Liver (tissue), 9 donors: Measurements from ENCODE around the gene IRX3. TPM values are rescaled to one million over a fixed set of nuclear protein-coding genes. Genes with fewer than 3 reads are reported as not detected.

Experiments
- DNase-seq: peaks from one replicate; pipeline ENCODE4 v3.0.0-alpha.2; 2017; ENCODE audit warnings: low spot score
- H3K27ac ChIP-seq, 2 donors: one replicate each; pipeline ENCODE4 v1.7.0; 2013; ENCODE audit warnings: inconsistent platforms in 2 of 2, low read length in 2 of 2, control low read depth in 1 of 2, low read depth in 1 of 2, mild to moderate bottlenecking in 1 of 2
- H3K27me3 ChIP-seq, 4 donors: one replicate each; pipeline versions ENCODE4 v1.6.1 to v1.7.0; 2013; ENCODE audit warnings: low read length in 3 of 4, inconsistent platforms in 1 of 4, mild to moderate bottlenecking in 1 of 4, moderate library complexity in 1 of 4; ENCODE audit not compliant: control insufficient read depth in 4 of 4, insufficient read depth in 4 of 4
- H3K36me3 ChIP-seq, 4 donors: one replicate each; pipeline versions ENCODE4 v1.6.1 to v1.7.0; 2013; ENCODE audit warnings: low read length in 3 of 4, mild to moderate bottlenecking in 3 of 4, low read depth in 1 of 4, moderate library complexity in 1 of 4; ENCODE audit not compliant: control insufficient read depth in 4 of 4, insufficient read depth in 3 of 4
- H3K4me1 ChIP-seq, 4 donors: one replicate each; pipeline versions ENCODE4 v1.6.1 to v1.7.0; 2013; ENCODE audit warnings: low read length in 3 of 4, mild to moderate bottlenecking in 3 of 4, moderate library complexity in 1 of 4; ENCODE audit not compliant: control insufficient read depth in 4 of 4, insufficient read depth in 4 of 4
- H3K4me3 ChIP-seq, 3 donors: one replicate each; pipeline versions ENCODE4 v1.6.1 to v1.7.0; 2013; ENCODE audit warnings: low read length in 3 of 3, control low read depth in 1 of 3, low read depth in 1 of 3, mild to moderate bottlenecking in 1 of 3
- H3K9ac ChIP-seq, 2 donors: one replicate each; pipeline ENCODE4 v1.7.0; 2013; ENCODE audit warnings: low read length in 2 of 2, mild to moderate bottlenecking in 2 of 2, moderate library complexity in 2 of 2, control low read depth in 1 of 2, low read depth in 1 of 2
- H3K9me3 ChIP-seq, 4 donors: one replicate each; pipeline versions ENCODE4 v1.6.1 to v1.7.0; 2013; ENCODE audit warnings: low read length in 3 of 4; ENCODE audit not compliant: control insufficient read depth in 4 of 4
- FOXA1 ChIP-seq: IDR thresholded peaks from 2 replicates; pipeline ENCODE4 v1.6.1; 2016; ENCODE audit warnings: antibody characterized with exemption
- FOXA2 ChIP-seq: IDR thresholded peaks from 2 replicates; pipeline ENCODE4 v1.6.1; 2016; ENCODE audit warnings: antibody characterized with exemption
- HNF4A ChIP-seq, 2 donors: conservative IDR thresholded peaks; 2 replicates each; pipeline ENCODE4 v1.6.1; 2016; ENCODE audit warnings: antibody characterized with exemption in 2 of 2, mild to moderate bottlenecking in 2 of 2
- JUND ChIP-seq, 2 donors: IDR thresholded peaks; 2 replicates each; pipeline ENCODE4 v1.6.1; 2016; ENCODE audit warnings: antibody characterized with exemption in 2 of 2
- NR2F2 ChIP-seq: IDR thresholded peaks from 2 replicates; pipeline ENCODE4 v1.6.1; 2016; ENCODE audit warnings: antibody characterized with exemption
- RXRA ChIP-seq, 2 donors: IDR thresholded peaks; 2 replicates each; pipeline ENCODE4 v1.6.1; 2017 to 2018; ENCODE audit warnings: antibody characterized with exemption in 2 of 2, mild to moderate bottlenecking in 1 of 2
- SP1 ChIP-seq: IDR thresholded peaks from 2 replicates; pipeline ENCODE4 v1.6.1; 2018; ENCODE audit warnings: antibody characterized with exemption, mild to moderate bottlenecking
- TAF1 ChIP-seq: conservative IDR thresholded peaks from 2 replicates; pipeline ENCODE4 v1.6.1; 2016; ENCODE audit warnings: antibody characterized with exemption, mild to moderate bottlenecking
- WGBS: extraction: QIAGEN DNeasy Blood & Tissue Kit; methylation state at CpG from one replicate; pipeline ENCODE4 v1.1.7; 2013; 5-methylcytosine and 5-hydroxymethylcytosine counted together
- polyA plus RNA-seq, 2 donors: library from polyadenylated mRNA; stranded (reverse) in 1 of 2; unstranded in 1 of 2; fragments of 200-250 nt in 1 of 2; fragments of >200 nt in 1 of 2; fragmentation: Nextera tagmentation in 1 of 2; extraction: Ambion mirVana in 1 of 2; gene quantifications; one replicate each; pipeline versions ENCODE4 v1.2.1 to v1.2.3, GENCODE V29; 2013 to 2015
- total RNA-seq, 2 donors: library from RNA; depleted of rRNA; stranded (reverse); fragments of >200 nt; gene quantifications; one replicate each; pipeline ENCODE4 v1.2.3, GENCODE V29; 2014
- TF ChIP-seq, protein P1 (sequence below): IDR thresholded peaks from 2 replicates; pipeline ENCODE4 v1.6.1; 2016; ENCODE audit warnings: antibody characterized with exemption
- TF ChIP-seq, protein P2 (sequence below): IDR thresholded peaks from 2 replicates; pipeline ENCODE4 v1.6.1; 2016; ENCODE audit warnings: antibody characterized with exemption, mild to moderate bottlenecking
- TF ChIP-seq, protein P3 (sequence below): IDR thresholded peaks from 2 replicates; pipeline ENCODE4 v1.6.1; 2016; ENCODE audit warnings: antibody characterized with exemption
- donor health status: healthy.
- donor health status: healthy.
- donor health status: healthy.
- donor health status: healthy.
- donor health status: healthy.

The IRX3 gene
- total and polyA plus RNA-seq, 4 donors, result 0.53 to 0.59 TPM; not detected in 2

DNA sequence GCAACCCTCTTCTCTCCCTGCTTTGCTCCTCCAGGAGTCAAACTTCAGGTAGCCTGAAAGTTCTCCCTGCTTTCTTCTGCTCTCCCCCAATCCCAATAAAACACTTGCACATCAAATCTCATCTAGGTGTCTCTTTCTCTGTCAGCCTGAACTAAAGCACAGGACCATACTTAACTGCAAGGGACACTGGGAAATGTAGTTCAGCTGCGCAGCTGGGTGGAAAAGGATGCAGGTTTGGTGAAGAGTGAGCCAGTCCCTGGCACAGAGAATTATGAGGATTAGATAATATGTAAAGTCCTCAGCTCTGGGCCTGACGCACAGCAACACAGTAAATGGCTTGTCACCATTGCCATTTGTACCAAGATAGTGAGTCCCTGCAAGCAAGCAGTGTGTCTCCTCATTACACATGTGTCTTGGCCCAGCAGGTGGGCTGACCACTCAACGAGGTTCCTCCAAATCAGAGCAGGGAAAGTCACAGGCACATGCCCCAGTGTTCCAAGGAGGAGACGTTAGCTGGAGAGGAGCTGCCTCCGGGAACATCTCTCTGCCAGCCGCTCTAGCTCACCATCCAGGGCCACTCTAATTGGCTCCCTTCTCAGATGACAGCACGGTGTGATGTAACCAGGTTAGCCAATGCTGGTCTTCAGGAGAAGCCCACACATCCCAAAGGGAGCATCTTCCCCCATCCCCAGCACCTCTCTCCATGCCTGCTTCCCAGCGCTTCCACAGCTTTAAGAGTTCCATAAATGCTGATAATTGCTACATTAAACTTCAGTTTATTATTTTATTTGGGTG lies 29.7 kb upstream of the IRX3 start:
- 83% methylated on average over 8 of the region's 8 CpGs for WGBS

DNA sequence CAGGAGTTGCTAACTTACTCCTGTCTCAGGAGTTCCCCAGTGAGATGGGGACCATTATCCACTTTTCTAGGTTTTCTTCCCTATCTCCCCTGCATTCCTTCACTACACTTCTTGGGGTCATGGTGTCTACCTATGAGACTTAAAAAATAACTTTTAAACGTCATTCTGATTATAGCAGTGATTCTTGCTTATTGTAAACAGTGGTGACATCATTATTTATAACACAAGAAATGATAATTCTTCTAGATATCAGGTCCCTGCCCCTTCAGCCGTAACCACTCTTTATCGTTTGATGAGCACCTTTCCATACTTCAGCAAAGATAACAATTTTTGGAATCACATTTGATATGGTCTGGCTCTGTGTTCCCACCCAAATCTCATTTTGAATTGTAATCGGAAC lies 27.2 kb upstream of the IRX3 start:
- TF ChIP-seq HNF4A (conservative IDR thresholded peaks at IDR 0.05), result no peak
- no peak for TF ChIP-seq NR2F2
- TF ChIP-seq JUND (IDR thresholded peaks at IDR 0.05), result no peak
- no peak overlapping the region for H3K27ac ChIP-seq
- H3K36me3 ChIP-seq, result no peaks in the 10 kb centered on the region
- H3K4me3 ChIP-seq, result no peak overlapping the region
- H3K27me3 ChIP-seq, result peaks cover 0 to 2% (median 0%) of the 10 kb centered on the region in 4 donors
- DNase-seq, result no peak
- H3K4me1 ChIP-seq, result no peaks in the 10 kb centered on the region
- no peaks in the 10 kb centered on the region for H3K9me3 ChIP-seq
- WGBS, result 83% methylated on average over 4 of the region's 4 CpGs
- no peak overlapping the region for H3K9ac ChIP-seq

More for the DNA sequence above, 29.7 kb upstream of the IRX3 start:
- Histone ChIP-seq H3K27me3 (peaks cover 0 to 2% (median 0%) of the 10 kb centered on the region in 4 donors), H3K9me3 (no peaks in the 10 kb centered on the region), H3K9ac (no peak overlapping the region), H3K27ac (no peak overlapping the region), H3K4me3 (no peak overlapping the region), H3K36me3 (no peaks in the 10 kb centered on the region), H3K4me1 (no peaks in the 10 kb centered on the region)
- no peak for DNase-seq
- TF ChIP-seq, protein P1, sequence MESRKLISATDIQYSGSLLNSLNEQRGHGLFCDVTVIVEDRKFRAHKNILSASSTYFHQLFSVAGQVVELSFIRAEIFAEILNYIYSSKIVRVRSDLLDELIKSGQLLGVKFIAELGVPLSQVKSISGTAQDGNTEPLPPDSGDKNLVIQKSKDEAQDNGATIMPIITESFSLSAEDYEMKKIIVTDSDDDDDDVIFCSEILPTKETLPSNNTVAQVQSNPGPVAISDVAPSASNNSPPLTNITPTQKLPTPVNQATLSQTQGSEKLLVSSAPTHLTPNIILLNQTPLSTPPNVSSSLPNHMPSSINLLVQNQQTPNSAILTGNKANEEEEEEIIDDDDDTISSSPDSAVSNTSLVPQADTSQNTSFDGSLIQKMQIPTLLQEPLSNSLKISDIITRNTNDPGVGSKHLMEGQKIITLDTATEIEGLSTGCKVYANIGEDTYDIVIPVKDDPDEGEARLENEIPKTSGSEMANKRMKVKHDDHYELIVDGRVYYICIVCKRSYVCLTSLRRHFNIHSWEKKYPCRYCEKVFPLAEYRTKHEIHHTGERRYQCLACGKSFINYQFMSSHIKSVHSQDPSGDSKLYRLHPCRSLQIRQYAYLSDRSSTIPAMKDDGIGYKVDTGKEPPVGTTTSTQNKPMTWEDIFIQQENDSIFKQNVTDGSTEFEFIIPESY, result no peak
- TF ChIP-seq NR2F2 (no peak), SP1 (no peak), JUND (IDR thresholded peaks at IDR 0.05) (no peak), RXRA (IDR thresholded peaks at IDR 0.05) (no peak), FOXA1 (no peak)
- TF ChIP-seq, protein P2, sequence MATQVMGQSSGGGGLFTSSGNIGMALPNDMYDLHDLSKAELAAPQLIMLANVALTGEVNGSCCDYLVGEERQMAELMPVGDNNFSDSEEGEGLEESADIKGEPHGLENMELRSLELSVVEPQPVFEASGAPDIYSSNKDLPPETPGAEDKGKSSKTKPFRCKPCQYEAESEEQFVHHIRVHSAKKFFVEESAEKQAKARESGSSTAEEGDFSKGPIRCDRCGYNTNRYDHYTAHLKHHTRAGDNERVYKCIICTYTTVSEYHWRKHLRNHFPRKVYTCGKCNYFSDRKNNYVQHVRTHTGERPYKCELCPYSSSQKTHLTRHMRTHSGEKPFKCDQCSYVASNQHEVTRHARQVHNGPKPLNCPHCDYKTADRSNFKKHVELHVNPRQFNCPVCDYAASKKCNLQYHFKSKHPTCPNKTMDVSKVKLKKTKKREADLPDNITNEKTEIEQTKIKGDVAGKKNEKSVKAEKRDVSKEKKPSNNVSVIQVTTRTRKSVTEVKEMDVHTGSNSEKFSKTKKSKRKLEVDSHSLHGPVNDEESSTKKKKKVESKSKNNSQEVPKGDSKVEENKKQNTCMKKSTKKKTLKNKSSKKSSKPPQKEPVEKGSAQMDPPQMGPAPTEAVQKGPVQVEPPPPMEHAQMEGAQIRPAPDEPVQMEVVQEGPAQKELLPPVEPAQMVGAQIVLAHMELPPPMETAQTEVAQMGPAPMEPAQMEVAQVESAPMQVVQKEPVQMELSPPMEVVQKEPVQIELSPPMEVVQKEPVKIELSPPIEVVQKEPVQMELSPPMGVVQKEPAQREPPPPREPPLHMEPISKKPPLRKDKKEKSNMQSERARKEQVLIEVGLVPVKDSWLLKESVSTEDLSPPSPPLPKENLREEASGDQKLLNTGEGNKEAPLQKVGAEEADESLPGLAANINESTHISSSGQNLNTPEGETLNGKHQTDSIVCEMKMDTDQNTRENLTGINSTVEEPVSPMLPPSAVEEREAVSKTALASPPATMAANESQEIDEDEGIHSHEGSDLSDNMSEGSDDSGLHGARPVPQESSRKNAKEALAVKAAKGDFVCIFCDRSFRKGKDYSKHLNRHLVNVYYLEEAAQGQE, result no peak

DNA sequence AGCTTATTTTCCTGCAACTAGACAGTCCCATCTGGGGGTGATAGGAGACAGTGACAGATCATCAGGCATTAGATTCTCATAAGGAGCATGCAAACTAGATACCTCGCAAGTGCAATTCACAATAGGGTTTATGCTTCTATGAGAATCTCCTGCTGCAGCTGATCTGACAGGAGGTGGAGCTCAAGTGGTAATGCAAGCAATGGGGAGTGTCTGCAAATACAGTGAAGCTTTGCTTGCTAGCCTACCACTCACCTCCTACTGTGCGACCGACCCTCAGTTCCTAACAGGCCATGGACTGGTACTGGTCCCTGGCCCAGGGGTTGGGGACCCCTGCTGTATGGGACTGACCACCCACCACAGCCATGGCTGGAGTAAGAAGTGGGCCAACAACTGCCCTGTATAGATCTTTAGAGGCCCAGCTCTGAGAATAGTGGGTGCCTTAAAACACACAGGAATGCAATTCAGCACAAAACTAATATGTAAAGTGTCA lies 26.0 kb upstream of the IRX3 start:
- Histone ChIP-seq H3K4me1 (no peaks in the 10 kb centered on the region), H3K9ac (no peak overlapping the region), H3K4me3 (no peak overlapping the region), H3K36me3 (no peaks in the 10 kb centered on the region), H3K27me3 (no peaks in the 10 kb centered on the region), H3K27ac (no peak overlapping the region), H3K9me3 (no peaks in the 10 kb centered on the region)
- WGBS, result 94% methylated on average over 3 of the region's 3 CpGs
- no peak for DNase-seq
- TF ChIP-seq FOXA2 (no peak), HNF4A (conservative IDR thresholded peaks at IDR 0.05) (no peak), TAF1 (no peak), RXRA (IDR thresholded peaks at IDR 0.05) (no peak)
- TF ChIP-seq, protein P3, sequence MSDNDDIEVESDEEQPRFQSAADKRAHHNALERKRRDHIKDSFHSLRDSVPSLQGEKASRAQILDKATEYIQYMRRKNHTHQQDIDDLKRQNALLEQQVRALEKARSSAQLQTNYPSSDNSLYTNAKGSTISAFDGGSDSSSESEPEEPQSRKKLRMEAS, result no peak
